ENCODE data around the gene MYO1B.

MYO1B gene

GRCh38 chr2:191474464-191474863, 229.3 kb downstream of the MYO1B start:
- DNase-seq, result no peak

Measured in COR-L47 (cell line).